Natural killer cell (primary cell): ENCODE data around the gene PDE8A. TPM values are rescaled to one million over a fixed set of nuclear protein-coding genes. Genes with fewer than 3 reads are reported as not detected.
A peak's percentile ranks its signal among the peaks of the same experiment; 100 is the strongest.

Experiments used
- ATAC-seq, 3 donors: fragments of 150-1000 bp in 2 of 3; fragments of 200-7000 bp in 1 of 3; cut with Tn5 transposase; 1 replicate in 1 of 3; 2 replicates in 2 of 3; pipeline ENCODE4 v1.10.0; 2021; ENCODE audit warnings: mild to moderate bottlenecking in 2 of 3, moderate library complexity in 2 of 3
- DNase-seq, 2 donors: peaks; one replicate each; pipeline versions ENCODE4 v3.0.0 to v3.0.0-alpha.2; 2013 to 2021; ENCODE audit warnings: mixed read lengths in 1 of 2
- H3K27ac ChIP-seq: one replicate; pipeline ENCODE4 v1.5.1; 2013; ENCODE audit warnings: mild to moderate bottlenecking, low read length
- H3K27me3 ChIP-seq: one replicate; pipeline ENCODE4 v1.6.1; 2013; ENCODE audit warnings: low read length; ENCODE audit not compliant: control insufficient read depth, insufficient read depth
- H3K36me3 ChIP-seq: one replicate; pipeline ENCODE4 v1.6.1; 2013; ENCODE audit warnings: low read length; ENCODE audit not compliant: control insufficient read depth, insufficient read depth
- H3K4me1 ChIP-seq: one replicate; pipeline ENCODE4 v1.6.1; 2013; ENCODE audit warnings: low read length; ENCODE audit not compliant: control insufficient read depth, insufficient read depth
- H3K4me3 ChIP-seq: one replicate; pipeline ENCODE4 v1.5.1; 2013; ENCODE audit warnings: low read length
- H3K9me3 ChIP-seq: one replicate; pipeline ENCODE4 v1.6.1; 2013; ENCODE audit warnings: low read length; ENCODE audit not compliant: control insufficient read depth, insufficient read depth
- H3K27ac Mint-ChIP-seq, 2 donors: one replicate each; pipeline ENCODE4 v1.8.0; 2022; ENCODE audit warnings: mild to moderate bottlenecking in 2 of 2, mixed read lengths in 2 of 2, moderate library complexity in 1 of 2
- H3K27me3 Mint-ChIP-seq, 2 donors: one replicate each; pipeline ENCODE4 v1.8.0; 2022; ENCODE audit warnings: low read depth in 2 of 2, mixed read lengths in 2 of 2
- H3K36me3 Mint-ChIP-seq: one replicate; pipeline ENCODE4 v1.8.0; 2022; ENCODE audit warnings: mixed read lengths
- H3K4me1 Mint-ChIP-seq, 2 donors: one replicate each; pipeline ENCODE4 v1.8.0; 2022; ENCODE audit warnings: mixed read lengths in 2 of 2
- H3K4me3 Mint-ChIP-seq: one replicate; pipeline ENCODE4 v1.8.0; 2022; ENCODE audit warnings: mild to moderate bottlenecking, moderate library complexity, mixed read lengths
- H3K9me3 Mint-ChIP-seq, 2 donors: one replicate each; pipeline ENCODE4 v1.8.0; 2022; ENCODE audit warnings: mixed read lengths in 2 of 2
- CTCF ChIP-seq: fragments of 200-600 bp; IDR thresholded peaks from one replicate; pipeline ENCODE4 v1.8.0; 2022; ENCODE audit warnings: antibody characterized with exemption
- WGBS: methylation state at CpG from one replicate; pipeline ENCODE4 v1.1.7; 2013; ENCODE audit warnings: missing lambda C conversion rate; ENCODE audit not compliant: insufficient coverage; 5-methylcytosine and 5-hydroxymethylcytosine counted together
- intact Hi-C: fragments of 100-400 bp; cut with micrococcal nuclease; formaldehyde crosslinking; loops from one replicate; pipeline ENCODE4 v1.14.2; 2022
- total RNA-seq, 4 donors: library from RNA; stranded (reverse); fragments of 120-200 nt in 1 of 4; gene quantifications; one replicate each; pipeline versions ENCODE4 v1.2.3 to v1.2.4, GENCODE V29; 2013 to 2022

PDE8A gene
- total RNA-seq, 3 donors from 2014 or later (not counting 1 experiment from before 2014, with no cell fraction given): 21.0 to 24.2 (median 23.8) TPM

DNA sequence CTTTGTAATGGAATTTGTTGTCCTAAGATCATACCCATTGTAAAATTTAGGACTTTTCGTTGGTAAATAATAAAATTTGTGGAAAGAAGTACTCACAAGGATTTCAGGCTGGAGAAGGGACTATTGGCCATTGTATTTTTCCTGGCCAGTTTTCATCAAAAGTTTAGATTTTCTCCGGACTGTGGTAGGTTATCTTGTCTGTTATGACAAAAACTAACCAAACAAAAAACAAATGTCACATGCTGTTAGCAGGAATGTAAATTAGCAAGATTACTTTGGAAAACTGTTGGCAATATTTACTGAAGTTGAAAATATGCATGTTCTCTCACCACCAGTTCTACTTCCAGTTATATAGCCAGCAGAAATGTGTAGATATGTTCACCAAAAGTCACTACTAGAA is 27.8 kb downstream of the PDE8A start:
- H3K27ac ChIP-seq: no peak overlapping the region
- no peaks in the 10 kb centered on the region for H3K9me3 ChIP-seq
- Mint-ChIP-seq H3K4me3 (no peak overlapping the region), H3K4me1 (peaks cover 42 to 43% of the 10 kb centered on the region in 2 donors), H3K36me3 (no peaks in the 10 kb centered on the region), H3K27ac (no peak overlapping the region), H3K9me3 (no peaks in the 10 kb centered on the region), H3K27me3 (no peaks in the 10 kb centered on the region)
- intact Hi-C loops: no loop called here
- H3K27me3 ChIP-seq: no peaks in the 10 kb centered on the region
- H3K4me3 ChIP-seq: no peak overlapping the region
- peaks cover 16% of the 10 kb centered on the region for H3K4me1 ChIP-seq
- WGBS: 100% methylated on average over 1 of the region's 2 CpGs
- DNase-seq (no peak), ATAC-seq (no peak)
- TF ChIP-seq CTCF: no peak
- no peaks in the 10 kb centered on the region for H3K36me3 ChIP-seq

GRCh38 chr15:85010071-85010385 is 28.4 kb downstream of the PDE8A start:
- Histone ChIP-seq H3K36me3 (no peaks in the 10 kb centered on the region), H3K27ac (no peak overlapping the region), H3K4me1 (peaks cover 15% of the 10 kb centered on the region), H3K4me3 (no peak overlapping the region), H3K9me3 (no peaks in the 10 kb centered on the region), H3K27me3 (no peaks in the 10 kb centered on the region)
- Mint-ChIP-seq H3K36me3 (no peaks in the 10 kb centered on the region), H3K27me3 (no peaks in the 10 kb centered on the region), H3K27ac (no peak overlapping the region), H3K9me3 (no peaks in the 10 kb centered on the region), H3K4me3 (no peak overlapping the region), H3K4me1 (peaks cover 42 to 43% of the 10 kb centered on the region in 2 donors)
- TF ChIP-seq CTCF: no peak
- DNase-seq (no peak), ATAC-seq (no peak)
- intact Hi-C loops: no loop called here

- H3K27ac ChIP-seq: no peak overlapping the region
These were observed 28.9 kb downstream of the PDE8A start for GRCh38 chr15:85010386-85011159.

More at GRCh38 chr15:85010386-85011159, 28.9 kb downstream of the PDE8A start:
- Mint-ChIP-seq H3K27me3 (no peaks in the 10 kb centered on the region), H3K27ac (peak overlapping the region in 1 of 2 donors; percentile 7), H3K4me3 (no peak overlapping the region), H3K4me1 (peaks cover 42 to 43% of the 10 kb centered on the region in 2 donors), H3K36me3 (no peaks in the 10 kb centered on the region), H3K9me3 (no peaks in the 10 kb centered on the region)
- Histone ChIP-seq H3K9me3 (no peaks in the 10 kb centered on the region), H3K27me3 (no peaks in the 10 kb centered on the region), H3K36me3 (no peaks in the 10 kb centered on the region), H3K4me1 (peaks cover 13% of the 10 kb centered on the region), H3K4me3 (no peak overlapping the region)
- DNase-seq (no peak), ATAC-seq (no peak)
- WGBS: 45% methylated on average over 3 of the region's 3 CpGs
- TF ChIP-seq CTCF: no peak
- intact Hi-C loops: no loop called here
